GM23338 (cell line): ENCODE measurements around the gene EGFL8. TPM values are rescaled to one million over a fixed set of nuclear protein-coding genes. Genes with fewer than 3 reads are reported as not detected.

Experiments
- ATAC-seq: fragments of 200-7000 bp; cut with Tn5 transposase; 3 replicates; pipeline ENCODE4 v1.9.1; 2020
- DNase-seq: peaks from one replicate; pipeline ENCODE4 v3.0.0-alpha.2; 2015; ENCODE audit warnings: low spot score
- H2AFZ ChIP-seq: fragments of 200-600 bp; sonication (generic); 2 replicates; pipeline ENCODE4 v1.8.0; 2016; ENCODE audit warnings: antibody characterized with exemption, mild to moderate bottlenecking, moderate library complexity
- H3F3A ChIP-seq: fragments of 200-600 bp; sonication (generic); replicated peaks from 2 replicates; pipeline ENCODE4 v1.8.0; 2017; ENCODE audit warnings: antibody characterized with exemption, mixed run types, low read depth
- H3K27ac ChIP-seq: fragments of 200-600 bp; sonication (generic); 2 replicates; pipeline ENCODE4 v1.6.1; 2016; ENCODE audit warnings: low read depth
- H3K27me3 ChIP-seq: fragments of 200-600 bp; sonication (generic); 2 replicates; pipeline ENCODE4 v1.8.0; 2016; ENCODE audit warnings: mild to moderate bottlenecking, mixed run types, moderate library complexity; ENCODE audit not compliant: insufficient read depth
- H3K36me3 ChIP-seq: fragments of 200-600 bp; sonication (generic); 2 replicates; pipeline ENCODE4 v1.8.0; 2016; ENCODE audit warnings: mild to moderate bottlenecking; ENCODE audit not compliant: insufficient read depth
- H3K4me1 ChIP-seq: fragments of 200-600 bp; sonication (generic); 2 replicates; pipeline ENCODE4 v1.8.0; 2016; ENCODE audit warnings: mild to moderate bottlenecking, moderate library complexity; ENCODE audit not compliant: insufficient read depth
- H3K4me2 ChIP-seq: fragments of 200-600 bp; sonication (generic); 2 replicates; pipeline ENCODE4 v1.7.1; 2017; ENCODE audit warnings: mixed run types
- H3K4me3 ChIP-seq: fragments of 200-600 bp; sonication (generic); 2 replicates; pipeline ENCODE4 v1.6.1; 2016; ENCODE audit warnings: mixed run types
- H3K79me2 ChIP-seq: fragments of 200-600 bp; sonication (generic); replicated peaks from 2 replicates; pipeline ENCODE4 v1.8.0; 2017; ENCODE audit warnings: mild to moderate bottlenecking; ENCODE audit not compliant: insufficient read depth
- H3K9me2 ChIP-seq: fragments of 200-600 bp; sonication (generic); 2 replicates; pipeline ENCODE4 v1.8.0; 2017; ENCODE audit not compliant: insufficient read depth
- H4K20me1 ChIP-seq: fragments of 200-600 bp; sonication (generic); replicated peaks from 2 replicates; pipeline ENCODE4 v1.8.0; 2017; ENCODE audit warnings: mild to moderate bottlenecking; ENCODE audit not compliant: insufficient read depth
- H3K27ac Mint-ChIP-seq: 2 replicates; pipeline ENCODE4 v1.8.0; 2020; ENCODE audit warnings: inconsistent platforms, mild to moderate bottlenecking, moderate library complexity, mixed read lengths
- H3K27me3 Mint-ChIP-seq: 3 replicates; pipeline ENCODE4 v1.8.0; 2022; ENCODE audit warnings: low read depth, mild to moderate bottlenecking, moderate library complexity, mixed read lengths, inconsistent platforms; ENCODE audit not compliant: insufficient read depth, poor library complexity
- H3K36me3 Mint-ChIP-seq: 3 replicates; pipeline ENCODE4 v1.8.0; 2021; ENCODE audit warnings: low read depth, mild to moderate bottlenecking, inconsistent platforms, moderate library complexity, mixed read lengths
- H3K4me1 Mint-ChIP-seq: 3 replicates; pipeline ENCODE4 v1.8.0; 2020; ENCODE audit warnings: mild to moderate bottlenecking, inconsistent platforms, mixed read lengths
- H3K4me3 Mint-ChIP-seq: 3 replicates; pipeline ENCODE4 v1.8.0; 2021; ENCODE audit warnings: moderate library complexity, mild to moderate bottlenecking, inconsistent platforms, mixed read lengths
- H3K9me3 Mint-ChIP-seq: 3 replicates; pipeline ENCODE4 v1.8.0; 2020; ENCODE audit warnings: moderate library complexity, mild to moderate bottlenecking, inconsistent platforms, mixed read lengths
- CREB1 ChIP-seq: fragments of 250-450 bp; sonication (Bioruptor Pico); IDR thresholded peaks from 2 replicates; pipeline ENCODE4 v1.5.0; 2020; ENCODE audit warnings: low read depth, mild to moderate bottlenecking, moderate library complexity
- EZH2 ChIP-seq: fragments of 200-600 bp; sonication (generic); IDR thresholded peaks from one replicate; pipeline ENCODE4 v1.8.0; 2017; ENCODE audit warnings: antibody characterized with exemption, mild to moderate bottlenecking, low read depth; ENCODE audit not compliant: unreplicated experiment
- ZNF462 ChIP-seq: fragments of 250-450 bp; sonication (Bioruptor Pico); IDR thresholded peaks from 2 replicates; pipeline ENCODE4 v1.5.0; 2020; ENCODE audit warnings: mild to moderate bottlenecking, moderate library complexity
- polyA plus RNA-seq: library from polyadenylated mRNA; unstranded; fragments of >200 nt; fragmentation: Nextera tagmentation; extraction: Ambion mirVana; gene quantifications from 2 replicates; pipeline ENCODE4 v1.2.1, GENCODE V29; 2016
- total RNA-seq: library from RNA; depleted of rRNA; stranded (reverse); fragments of >200 nt; shearing (Covaris generic); gene quantifications from 2 replicates; pipeline ENCODE4 v1.2.3, GENCODE V29; 2014

The EGFL8 gene
- total and polyA plus RNA-seq, 2 experiments from 2014 or later, result 6.1 to 7.4 TPM

- Histone ChIP-seq H3K27me3 (peaks cover 44% of the 10 kb centered on the region), H3F3A (peaks cover 9% of the 10 kb centered on the region), H4K20me1 (0 out of 2 replicates have a peak, but pooled peaks cover 5% of the 10 kb centered on the region), H3K9me2 (no peaks in the 10 kb centered on the region; the same call in 1 of the 2 replicates), H3K27ac (no peak overlapping the region; the same call in 1 of the 2 replicates), H3K36me3 (peaks cover 1% of the 10 kb centered on the region), H2AFZ (peak overlapping the region; percentile 95), H3K79me2 (no peaks in the 10 kb centered on the region), H3K4me3 (peak overlapping the region; percentile 100), H3K4me1 (peaks cover 29% of the 10 kb centered on the region), H3K4me2 (peak overlapping the region; percentile 100)
- ATAC-seq, result peak; percentile 38
- peak; percentile 75 for DNase-seq
- H3K9me3 Mint-ChIP-seq, result no peaks in the 10 kb centered on the region; the same call in 1 of the 3 replicates
- H3K4me3 Mint-ChIP-seq, result peak overlapping the region; percentile 94
- peak; percentile 26 for TF ChIP-seq EZH2
- no peak for TF ChIP-seq ZNF462
- 0 out of 2 replicates have a peak, but pooled peaks have one; percentile 6 for TF ChIP-seq CREB1
- peaks cover 46% of the 10 kb centered on the region for H3K4me1 Mint-ChIP-seq
- peaks cover 47% of the 10 kb centered on the region for H3K27me3 Mint-ChIP-seq
- H3K36me3 Mint-ChIP-seq, result peaks cover 18% of the 10 kb centered on the region
- H3K27ac Mint-ChIP-seq, result peak overlapping the region; percentile 96
These were observed 11.4 kb upstream of the EGFL8 start for GRCh38 chr6:32152769-32153563.
